Measurements from ENCODE around the gene EPS8. TPM values are rescaled to one million over a fixed set of nuclear protein-coding genes. Genes with fewer than 3 reads are reported as not detected.

Gene EPS8
- total RNA-seq, 4 donors from 2014 or later = 54.4 to 120 (median 78.7) TPM

DNA sequence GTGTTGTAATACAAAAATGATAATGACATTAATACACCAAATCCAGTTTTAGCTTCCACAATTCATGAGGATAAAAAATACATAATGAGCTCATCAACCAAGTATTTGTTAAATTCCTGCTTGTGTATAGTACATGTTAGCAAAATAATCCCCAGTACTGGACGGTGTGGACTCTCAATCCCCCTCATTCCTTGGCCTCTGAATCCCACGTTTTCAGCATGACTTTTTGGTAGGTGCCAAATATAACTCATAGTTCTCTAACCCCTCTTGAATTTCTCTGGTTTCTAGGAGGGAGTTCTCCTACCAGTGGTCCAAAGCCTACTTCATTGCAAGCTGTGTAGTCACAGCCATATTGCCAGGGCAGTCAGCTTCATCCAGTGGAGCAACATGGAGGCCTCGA, 41.4 kb upstream of the EPS8 start:
- WGBS = 73% methylated on average over 3 of the region's 3 CpGs
- peak overlapping the region in 2 of 4 donors; percentile 22 to 31 for H3K27ac ChIP-seq (replicated peaks in 1 of 4)
- intact Hi-C loops (cut with DNase I) = no loop called here
- no peaks in the 10 kb centered on the region for H3K36me3 ChIP-seq
- H3K9me3 ChIP-seq = no peaks in the 10 kb centered on the region
- no peak for TF ChIP-seq POLR2AphosphoS5 (IDR thresholded peaks at IDR 0.05)
- no peak for TF ChIP-seq POLR2A (IDR thresholded peaks at IDR 0.05; ENCODE audit: low read depth)
- TF ChIP-seq, protein P1, sequence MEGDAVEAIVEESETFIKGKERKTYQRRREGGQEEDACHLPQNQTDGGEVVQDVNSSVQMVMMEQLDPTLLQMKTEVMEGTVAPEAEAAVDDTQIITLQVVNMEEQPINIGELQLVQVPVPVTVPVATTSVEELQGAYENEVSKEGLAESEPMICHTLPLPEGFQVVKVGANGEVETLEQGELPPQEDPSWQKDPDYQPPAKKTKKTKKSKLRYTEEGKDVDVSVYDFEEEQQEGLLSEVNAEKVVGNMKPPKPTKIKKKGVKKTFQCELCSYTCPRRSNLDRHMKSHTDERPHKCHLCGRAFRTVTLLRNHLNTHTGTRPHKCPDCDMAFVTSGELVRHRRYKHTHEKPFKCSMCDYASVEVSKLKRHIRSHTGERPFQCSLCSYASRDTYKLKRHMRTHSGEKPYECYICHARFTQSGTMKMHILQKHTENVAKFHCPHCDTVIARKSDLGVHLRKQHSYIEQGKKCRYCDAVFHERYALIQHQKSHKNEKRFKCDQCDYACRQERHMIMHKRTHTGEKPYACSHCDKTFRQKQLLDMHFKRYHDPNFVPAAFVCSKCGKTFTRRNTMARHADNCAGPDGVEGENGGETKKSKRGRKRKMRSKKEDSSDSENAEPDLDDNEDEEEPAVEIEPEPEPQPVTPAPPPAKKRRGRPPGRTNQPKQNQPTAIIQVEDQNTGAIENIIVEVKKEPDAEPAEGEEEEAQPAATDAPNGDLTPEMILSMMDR (IDR thresholded peaks at IDR 0.05) = no peak
- TF ChIP-seq EP300 (IDR thresholded peaks at IDR 0.05) = no peak
- no peaks in the 10 kb centered on the region for H3K27me3 ChIP-seq
- H3K4me1 ChIP-seq = no peaks in the 10 kb centered on the region
- no peak overlapping the region for H3K4me3 ChIP-seq
- DNase-seq (ENCODE audit: extremely low spot score) = no peak

DNA sequence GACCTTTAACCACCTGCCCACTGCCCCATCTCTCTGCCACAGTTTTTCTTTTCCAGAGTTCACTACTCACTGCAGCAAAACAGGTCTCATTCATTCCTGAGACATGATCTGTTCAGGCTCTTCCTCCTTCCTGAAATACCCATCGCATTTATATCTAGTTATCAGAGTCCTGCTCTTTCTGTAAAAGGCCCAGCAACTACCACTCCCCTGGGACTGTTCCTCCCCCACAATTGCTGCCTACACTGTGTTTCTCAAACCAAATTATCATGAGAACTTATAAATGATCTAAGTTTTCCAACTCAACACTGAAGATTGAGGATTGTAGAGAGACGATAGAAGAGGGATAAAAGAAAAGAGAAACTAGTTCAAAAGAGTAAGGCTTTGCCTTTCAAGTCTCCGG, 40.8 kb upstream of the EPS8 start:
- Histone ChIP-seq H3K27me3 (no peaks in the 10 kb centered on the region), H3K9me3 (no peaks in the 10 kb centered on the region), H3K36me3 (no peaks in the 10 kb centered on the region), H3K4me3 (no peak overlapping the region), H3K4me1 (no peaks in the 10 kb centered on the region), H3K27ac (replicated peaks in 1 of 4) (peak overlapping the region in 1 of 4 donors; percentile 22)
- no peak for DNase-seq (ENCODE audit: extremely low spot score)
- 53% methylated on average over 3 of the region's 3 CpGs for WGBS
- intact Hi-C loops (cut with DNase I) = no loop called here
- TF ChIP-seq, protein P1 (IDR thresholded peaks at IDR 0.05) = no peak
- TF ChIP-seq POLR2A (IDR thresholded peaks at IDR 0.05; ENCODE audit: low read depth) (no peak), EP300 (IDR thresholded peaks at IDR 0.05) (no peak)

DNA sequence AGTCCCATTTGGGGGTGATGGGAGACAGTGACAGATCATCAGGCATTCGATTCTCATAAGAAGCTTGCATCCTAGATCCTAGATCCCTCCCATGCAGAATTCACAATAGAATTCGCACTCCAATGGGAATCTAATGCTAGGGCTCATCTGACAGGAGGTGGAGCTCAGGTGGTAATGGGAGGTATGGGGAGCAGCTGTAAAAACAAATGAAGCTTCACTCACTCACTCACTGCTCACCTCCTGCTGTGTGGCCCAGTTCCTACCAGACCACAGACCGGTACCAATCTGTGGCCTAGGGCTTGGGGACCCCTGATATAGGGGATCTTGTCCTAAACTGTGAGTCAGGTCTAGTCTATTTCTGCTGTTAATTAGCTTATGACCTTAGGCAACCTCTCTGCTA, 40.1 kb upstream of the EPS8 start:
- Histone ChIP-seq H3K27ac (replicated peaks in 1 of 4) (no peak overlapping the region), H3K4me1 (no peaks in the 10 kb centered on the region), H3K9me3 (no peaks in the 10 kb centered on the region), H3K36me3 (no peaks in the 10 kb centered on the region), H3K27me3 (no peaks in the 10 kb centered on the region), H3K4me3 (no peak overlapping the region)
- 91% methylated on average over 3 of the region's 3 CpGs for WGBS
- intact Hi-C loops (cut with DNase I) = no loop called here
- TF ChIP-seq EP300 (IDR thresholded peaks at IDR 0.05) (no peak), POLR2A (IDR thresholded peaks at IDR 0.05; ENCODE audit: low read depth) (no peak), POLR2AphosphoS5 (IDR thresholded peaks at IDR 0.05) (no peak)
- TF ChIP-seq, protein P1 (IDR thresholded peaks at IDR 0.05) = no peak
- no peak for DNase-seq (ENCODE audit: extremely low spot score)

DNA sequence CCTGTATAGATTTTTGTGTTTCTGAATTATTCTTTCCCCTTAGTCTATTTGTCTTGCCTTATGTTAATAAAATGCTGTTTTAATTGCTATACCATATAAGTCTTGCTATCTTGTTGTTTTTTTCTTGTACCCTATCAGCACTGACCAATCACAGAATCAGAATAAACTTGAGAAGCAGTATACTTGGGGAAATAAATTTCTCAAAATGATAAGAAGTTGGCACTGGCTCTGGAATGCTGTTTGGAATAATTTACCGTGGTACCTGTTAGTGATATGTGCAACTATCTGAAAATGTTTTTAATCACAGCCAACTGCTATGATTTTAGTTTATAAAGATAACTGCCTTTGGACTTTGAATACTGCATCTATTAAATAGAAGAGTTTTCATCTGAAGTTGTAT, 37.9 kb upstream of the EPS8 start:
- no peak overlapping the region for H3K4me3 ChIP-seq
- no peaks in the 10 kb centered on the region for H3K27me3 ChIP-seq
- WGBS = 41% methylated on average over 1 of the region's 1 CpG
- TF ChIP-seq, protein P1 (IDR thresholded peaks at IDR 0.05) = no peak
- TF ChIP-seq POLR2A (IDR thresholded peaks at IDR 0.05; ENCODE audit: low read depth) (no peak), POLR2AphosphoS5 (IDR thresholded peaks at IDR 0.05) (no peak), EP300 (IDR thresholded peaks at IDR 0.05) (no peak)
- DNase-seq (ENCODE audit: extremely low spot score) = no peak
- H3K36me3 ChIP-seq = no peaks in the 10 kb centered on the region
- no peaks in the 10 kb centered on the region for H3K9me3 ChIP-seq
- no peak overlapping the region for H3K27ac ChIP-seq (replicated peaks in 1 of 4)
- H3K4me1 ChIP-seq = no peaks in the 10 kb centered on the region
- intact Hi-C loops (cut with DNase I) = no loop called here

DNA sequence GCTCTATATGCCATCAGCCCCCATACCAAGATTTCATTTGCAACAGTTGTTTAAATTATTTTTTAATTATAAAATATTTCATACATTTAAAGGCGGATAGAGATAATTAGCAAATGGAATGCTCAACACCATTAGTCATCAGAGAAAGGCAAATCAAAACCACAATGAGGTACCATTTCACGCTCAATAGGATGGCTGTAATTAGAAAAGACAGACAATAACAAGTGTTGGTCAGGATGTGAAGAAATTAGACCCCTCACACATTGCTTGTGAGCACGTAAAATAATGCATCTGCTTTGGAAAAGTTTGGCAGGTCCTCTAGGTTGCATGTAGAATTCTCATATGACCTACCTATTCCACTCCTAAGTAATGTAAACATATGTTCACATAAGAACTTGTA, 35.3 kb upstream of the EPS8 start:
- DNase-seq (ENCODE audit: extremely low spot score) = no peak
- Histone ChIP-seq H3K27ac (replicated peaks in 1 of 4) (no peak overlapping the region), H3K27me3 (no peaks in the 10 kb centered on the region), H3K4me1 (no peaks in the 10 kb centered on the region), H3K36me3 (no peaks in the 10 kb centered on the region), H3K4me3 (no peak overlapping the region), H3K9me3 (no peaks in the 10 kb centered on the region)
- intact Hi-C loops (cut with DNase I) = no loop called here
- no peak for TF ChIP-seq POLR2A (IDR thresholded peaks at IDR 0.05; ENCODE audit: low read depth)
- TF ChIP-seq EP300 (IDR thresholded peaks at IDR 0.05) = no peak
- no peak for TF ChIP-seq POLR2AphosphoS5 (IDR thresholded peaks at IDR 0.05)
- TF ChIP-seq, protein P1 (IDR thresholded peaks at IDR 0.05) = no peak
- 93% methylated on average over 3 of the region's 3 CpGs for WGBS
